HL-60 (cell line): ENCODE results near the gene SLCO1A2.

Experiments
- CTCF ChIP-seq: IDR thresholded peaks from one replicate; pipeline ENCODE4 v1.5.1; 2011; ENCODE audit warnings: low read length, control low read depth, inconsistent platforms; ENCODE audit not compliant: insufficient read depth
- POLR2AphosphoS5 ChIP-seq: IDR thresholded peaks from 2 replicates; pipeline ENCODE4 v1.6.1; 2012; ENCODE audit warnings: low read depth

- TF ChIP-seq CTCF (no peak), POLR2AphosphoS5 (no peak)
Measured at GRCh38 chr12:21323736-21324135, 11.0 kb downstream of the SLCO1A2 start.
